Adrenal gland (tissue), 5 donors: ENCODE measurements around the gene BCAS3.

Experiments
- POLR2A ChIP-seq, 2 donors: fragments of 450-650 bp; IDR thresholded peaks; one replicate each; pipeline ENCODE4 v1.6.1; 2017; ENCODE audit warnings: antibody characterized with exemption in 2 of 2, mild to moderate bottlenecking in 2 of 2, moderate library complexity in 1 of 2
- TF ChIP-seq, protein P1 (sequence below), 6 experiments: fragments of 450-650 bp in 4 of 6; fragments of 200-600 bp in 2 of 6; sonication (generic) in 1 of 6; IDR thresholded peaks; 1 replicate in 5 of 6; 2 replicates in 1 of 6; pipeline versions ENCODE4 v1.5.1 to v1.8.0; 2016 to 2021; ENCODE audit warnings: antibody characterized with exemption in 6 of 6, mild to moderate bottlenecking in 2 of 6, moderate library complexity in 1 of 6
- donor health status: DM: no; HTN: no; CAD: no.

DNA sequence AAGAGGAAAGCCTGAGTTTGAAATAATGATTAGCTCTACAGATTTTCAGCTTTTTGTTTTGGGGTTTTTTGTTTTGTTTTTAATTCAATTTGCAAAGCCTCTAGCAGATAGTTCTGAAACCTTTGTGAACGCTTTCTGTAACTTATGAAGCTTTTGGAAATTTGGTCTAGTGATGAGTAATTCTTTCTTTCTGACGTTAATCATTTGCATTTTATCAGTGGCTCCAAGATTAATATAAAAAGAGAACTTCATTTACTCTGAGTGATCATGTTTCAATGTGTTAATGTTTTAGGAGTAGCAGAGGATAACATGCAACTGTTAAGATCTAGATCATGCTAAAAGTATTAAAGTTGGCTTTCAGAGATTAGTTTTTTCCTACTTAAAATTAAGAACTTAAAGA is 561.7 kb downstream of the BCAS3 start:
- TF ChIP-seq, protein P1, sequence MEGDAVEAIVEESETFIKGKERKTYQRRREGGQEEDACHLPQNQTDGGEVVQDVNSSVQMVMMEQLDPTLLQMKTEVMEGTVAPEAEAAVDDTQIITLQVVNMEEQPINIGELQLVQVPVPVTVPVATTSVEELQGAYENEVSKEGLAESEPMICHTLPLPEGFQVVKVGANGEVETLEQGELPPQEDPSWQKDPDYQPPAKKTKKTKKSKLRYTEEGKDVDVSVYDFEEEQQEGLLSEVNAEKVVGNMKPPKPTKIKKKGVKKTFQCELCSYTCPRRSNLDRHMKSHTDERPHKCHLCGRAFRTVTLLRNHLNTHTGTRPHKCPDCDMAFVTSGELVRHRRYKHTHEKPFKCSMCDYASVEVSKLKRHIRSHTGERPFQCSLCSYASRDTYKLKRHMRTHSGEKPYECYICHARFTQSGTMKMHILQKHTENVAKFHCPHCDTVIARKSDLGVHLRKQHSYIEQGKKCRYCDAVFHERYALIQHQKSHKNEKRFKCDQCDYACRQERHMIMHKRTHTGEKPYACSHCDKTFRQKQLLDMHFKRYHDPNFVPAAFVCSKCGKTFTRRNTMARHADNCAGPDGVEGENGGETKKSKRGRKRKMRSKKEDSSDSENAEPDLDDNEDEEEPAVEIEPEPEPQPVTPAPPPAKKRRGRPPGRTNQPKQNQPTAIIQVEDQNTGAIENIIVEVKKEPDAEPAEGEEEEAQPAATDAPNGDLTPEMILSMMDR (IDR thresholded peaks at IDR 0.05) = no peak
- no peak for TF ChIP-seq POLR2A (IDR thresholded peaks at IDR 0.05)
